Head of caudate nucleus (tissue), 42 donors: ENCODE measurements around the gene UBE2E2.

ENCODE experiments used
- DNase-seq, 42 donors: peaks; one replicate each; pipeline versions ENCODE4 v3.0.0 to v3.0.0-alpha.2; 2020 to 2021; ENCODE audit warnings: mixed read lengths in 7 of 42
- intact Hi-C: fragments of 100-400 bp; cut with DNase I; formaldehyde crosslinking; loops from one replicate; pipeline ENCODE4 v1.15.0; 2022

Gene UBE2E2

DNA sequence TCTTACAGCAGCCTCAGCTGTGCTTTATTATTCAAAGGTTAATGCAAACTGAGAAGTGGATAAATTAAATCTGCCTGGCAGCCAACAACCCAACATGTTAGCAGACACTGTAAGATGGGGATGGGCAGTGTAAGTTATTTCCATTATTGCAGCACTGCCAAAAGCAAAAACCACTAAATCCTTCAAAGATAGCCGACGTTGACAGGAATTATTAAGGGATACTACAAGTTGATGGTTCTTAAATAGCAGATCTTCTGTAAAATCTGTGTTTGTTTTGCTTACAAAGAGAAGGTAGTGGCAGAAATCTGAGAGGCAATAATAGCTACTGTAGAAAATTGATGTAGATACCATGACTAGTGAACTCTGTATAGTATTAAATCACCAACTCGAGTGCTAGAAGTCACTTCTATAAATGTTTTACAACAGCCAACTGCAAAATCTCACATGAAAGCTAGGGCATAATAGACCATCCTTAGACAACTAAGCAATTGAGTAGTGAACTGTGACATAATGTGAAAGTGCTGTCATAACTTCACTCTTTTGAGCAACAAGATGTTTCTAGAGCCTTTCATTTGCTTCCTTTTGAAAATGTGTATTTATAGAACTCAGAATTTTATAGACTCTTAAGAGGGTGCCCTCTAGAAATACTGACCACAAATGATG lies 278.6 kb downstream of the UBE2E2 start:
- intact Hi-C loops, result no loop called here
- no peak for DNase-seq

DNA sequence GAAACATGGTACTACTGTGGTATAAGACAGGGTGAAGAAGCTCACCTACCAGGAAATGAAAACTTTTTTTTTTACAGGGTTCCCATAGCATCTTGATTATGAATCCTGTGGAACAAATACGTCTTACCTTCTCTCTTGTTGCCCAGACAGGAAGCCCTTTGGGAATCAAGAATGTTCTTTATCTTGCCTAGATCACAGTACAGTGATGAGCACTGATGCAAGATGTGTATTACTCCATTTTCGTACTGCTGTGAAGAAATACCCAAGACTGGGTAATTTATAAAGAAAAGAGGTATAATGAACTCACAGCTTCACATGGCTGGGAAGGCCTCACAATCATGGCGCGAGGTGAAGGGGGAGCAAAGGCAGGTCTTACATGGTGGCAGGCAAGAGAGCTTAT lies 281.3 kb downstream of the UBE2E2 start:
- intact Hi-C loops, result no loop called here
- DNase-seq, result no peak

GRCh38 chr3:23485922-23486321 lies 282.8 kb downstream of the UBE2E2 start:
- intact Hi-C loops, result no loop called here
- no peak for DNase-seq

GRCh38 chr3:23487015-23487414 lies 283.9 kb downstream of the UBE2E2 start:
- DNase-seq, result no peak
- intact Hi-C loops, result no loop called here

DNA sequence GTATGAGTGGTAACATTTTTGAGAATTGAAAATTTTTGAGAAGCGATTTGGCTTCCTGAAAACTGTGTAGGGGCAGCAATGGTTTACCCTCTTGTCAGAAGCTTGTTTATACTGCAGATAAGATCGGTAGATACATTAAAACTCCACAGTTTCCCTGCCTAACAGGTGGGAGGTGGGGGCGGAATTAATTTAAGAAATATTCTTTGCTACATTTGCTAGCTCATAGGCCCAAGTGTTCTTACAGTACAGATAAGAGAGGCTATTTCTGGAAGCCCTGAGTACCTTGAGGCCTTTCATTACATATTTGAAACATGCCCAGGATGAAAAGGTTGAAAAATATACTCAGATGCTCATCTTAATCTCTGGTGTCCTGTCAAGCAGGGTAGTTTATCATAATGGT lies 285.5 kb downstream of the UBE2E2 start:
- intact Hi-C loops, result no loop called here

GRCh38 chr3:23489300-23490158 lies 286.4 kb downstream of the UBE2E2 start:
- no peak for DNase-seq
- intact Hi-C loops, result no loop called here

More for the DNA sequence above, 285.5 kb downstream of the UBE2E2 start:
- DNase-seq, result peak in 9 of 42 donors; percentile 17 to 57 (median 34)

GRCh38 chr3:23490459-23490858 lies 287.3 kb downstream of the UBE2E2 start:
- intact Hi-C loops, result no loop called here
- no peak for DNase-seq

- DNase-seq, result no peak
- intact Hi-C loops, result no loop called here
Measured at GRCh38 chr3:23492057-23492456, 288.9 kb downstream of the UBE2E2 start.

GRCh38 chr3:23493889-23494288 lies 290.8 kb downstream of the UBE2E2 start:
- no peak for DNase-seq
- intact Hi-C loops, result no loop called here

- no peak for DNase-seq
- intact Hi-C loops, result no loop called here
Measured at GRCh38 chr3:23494967-23495366, 291.8 kb downstream of the UBE2E2 start.

- intact Hi-C loops, result no loop called here
- DNase-seq, result no peak
Measured at GRCh38 chr3:23495507-23495906, 292.4 kb downstream of the UBE2E2 start.

DNA sequence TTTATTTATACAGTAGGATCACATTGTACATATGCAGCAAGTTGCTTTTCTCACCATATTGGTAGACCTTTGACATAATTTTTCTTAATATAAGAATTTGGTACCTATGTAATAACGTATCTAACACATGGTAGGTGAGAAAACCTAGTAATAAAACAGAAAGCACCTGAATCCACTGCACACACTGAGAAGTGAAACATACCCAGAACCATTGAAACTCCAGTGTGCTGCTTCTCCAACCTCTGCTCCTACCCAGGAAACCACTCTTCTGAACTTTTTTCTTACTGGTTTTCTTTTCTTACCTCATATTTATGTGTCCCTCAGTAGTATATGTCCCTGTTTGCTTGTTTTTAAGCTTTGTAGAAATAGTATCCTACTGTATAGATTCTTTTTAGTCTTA lies 293.0 kb downstream of the UBE2E2 start:
- intact Hi-C loops, result no loop called here

GRCh38 chr3:23497156-23497555 lies 294.0 kb downstream of the UBE2E2 start:
- intact Hi-C loops, result no loop called here
- DNase-seq, result no peak

More for the DNA sequence above, 293.0 kb downstream of the UBE2E2 start:
- no peak for DNase-seq

- no peak for DNase-seq
- intact Hi-C loops, result no loop called here
Measured at GRCh38 chr3:23501201-23501802, 298.2 kb downstream of the UBE2E2 start.

DNA sequence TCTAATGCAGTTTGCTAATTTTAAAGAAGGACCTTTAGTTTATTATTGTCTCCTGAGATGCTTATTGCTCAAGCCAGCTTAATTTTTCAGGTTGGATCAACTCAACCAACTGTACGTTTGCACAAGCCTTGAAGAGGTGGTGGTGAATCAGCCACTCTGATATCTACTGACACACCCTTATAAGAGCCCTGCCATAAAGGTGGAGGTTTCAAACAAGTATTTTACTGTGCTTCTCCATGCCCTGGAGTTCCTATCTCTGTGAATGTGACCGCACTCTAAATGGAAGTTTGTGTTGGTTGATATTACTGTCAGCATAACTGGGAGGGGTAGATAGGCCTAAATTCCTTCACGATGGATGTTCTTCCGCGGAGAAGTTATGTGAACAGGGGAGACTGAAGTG lies 305.3 kb downstream of the UBE2E2 start:
- DNase-seq, result no peak

GRCh38 chr3:23518441-23518840 lies 315.3 kb downstream of the UBE2E2 start:
- DNase-seq, result peak in 2 of 42 donors; percentile 3 to 5
- intact Hi-C loops, result no loop called here

More for the DNA sequence above, 305.3 kb downstream of the UBE2E2 start:
- intact Hi-C loops, result no loop called here

- no peak for DNase-seq
- intact Hi-C loops, result no loop called here
Measured at GRCh38 chr3:23519314-23520208, 316.4 kb downstream of the UBE2E2 start.

DNA sequence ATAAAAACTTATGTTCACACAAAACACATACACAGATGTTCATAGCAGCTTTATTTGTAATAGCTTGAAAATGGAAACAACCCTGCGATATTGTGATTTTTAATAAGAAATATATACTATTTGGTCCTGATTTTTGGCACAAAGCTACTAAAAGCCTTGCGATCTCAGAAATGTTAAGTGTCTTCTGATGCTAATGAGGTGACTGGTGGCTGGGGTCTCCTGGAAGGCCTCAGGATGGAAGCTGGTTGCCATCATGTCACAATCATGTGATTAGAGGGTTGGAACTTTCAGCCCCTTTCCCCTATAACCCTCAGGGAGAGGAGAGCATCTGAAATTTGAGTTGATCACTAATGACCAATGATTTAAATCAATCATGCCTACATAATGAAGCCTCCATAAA lies 324.2 kb downstream of the UBE2E2 start:
- intact Hi-C loops, result no loop called here
- no peak for DNase-seq

GRCh38 chr3:23533596-23533995 lies 330.5 kb downstream of the UBE2E2 start:
- no peak for DNase-seq
- intact Hi-C loops, result no loop called here
